Activated CD4-positive, CD25-positive, alpha-beta regulatory T cell treated with anti-CD3 and anti-CD28 coated beads, Interleukin-2, amount 50 U/mL, for 24 hours (primary cell): Measurements from ENCODE around the gene SLC25A53.
A peak's percentile ranks its signal among the peaks of the same experiment; 100 is the strongest.
"Not testable (repeated sequence)": the region's sequence is repeated elsewhere in the genome, so short reads cannot be mapped to it uniquely, and the experiment has no call there.

Source experiments
- ATAC-seq, 2 donors: fragments of 150-1000 bp; cut with Tn5 transposase; one replicate each; pipeline ENCODE4 v1.10.0; 2021; ENCODE audit warnings: mild to moderate bottlenecking in 1 of 2, moderate library complexity in 1 of 2

Gene SLC25A53

GRCh38 chrX:104130808-104131207, 26.0 kb downstream of the SLC25A53 start:
- ATAC-seq: no peak

GRCh38 chrX:104126856-104127255, 30.0 kb downstream of the SLC25A53 start:
- no peak for ATAC-seq

GRCh38 chrX:104122829-104123228, 34.0 kb downstream of the SLC25A53 start:
- peak; percentile 56 to 64 for ATAC-seq

GRCh38 chrX:104118765-104119164, 38.0 kb downstream of the SLC25A53 start:
- ATAC-seq: no peak

GRCh38 chrX:104117759-104118158, 39.0 kb downstream of the SLC25A53 start:
- ATAC-seq: no peak

GRCh38 chrX:104113222-104113965, 43.4 kb downstream of the SLC25A53 start:
- peak; percentile 56 to 67 for ATAC-seq

- peak; percentile 56 to 64 for ATAC-seq
Observed at GRCh38 chrX:104112326-104112951, 44.4 kb downstream of the SLC25A53 start, which contains the start of gene ZCCHC18. ZCCHC18 (plus strand) TSS chrX:104112523; CDS start chrX:104114112, 1,589 bp downstream.

- peak; percentile 21 to 26 for ATAC-seq
Observed at GRCh38 chrX:104110491-104111240, 46.1 kb downstream of the SLC25A53 start.

GRCh38 chrX:104108955-104109354, 47.9 kb downstream of the SLC25A53 start:
- ATAC-seq: no peak

GRCh38 chrX:104105330-104106262, 51.2 kb downstream of the SLC25A53 start:
- ATAC-seq: no peak

- ATAC-seq: no peak
Observed at GRCh38 chrX:104104676-104105075, 52.1 kb downstream of the SLC25A53 start.

GRCh38 chrX:104098919-104099318, 57.9 kb downstream of the SLC25A53 start:
- ATAC-seq: no peak

- no peak for ATAC-seq
Observed at GRCh38 chrX:104098151-104098808, 58.5 kb downstream of the SLC25A53 start.

- no peak for ATAC-seq
Observed at GRCh38 chrX:104085919-104086318, 70.9 kb downstream of the SLC25A53 start.

GRCh38 chrX:104085477-104085876, 71.3 kb downstream of the SLC25A53 start:
- no peak for ATAC-seq

GRCh38 chrX:104084534-104085277, 72.1 kb downstream of the SLC25A53 start:
- ATAC-seq: no peak

- no peak for ATAC-seq
Observed at GRCh38 chrX:104084063-104084462, 72.7 kb downstream of the SLC25A53 start.

GRCh38 chrX:104077854-104078253, 79.0 kb downstream of the SLC25A53 start:
- not testable (repeated sequence) for ATAC-seq

GRCh38 chrX:104075778-104076445, 80.9 kb downstream of the SLC25A53 start, which contains the start of gene TMSB15C:
TMSB15C (minus strand) TSS chrX:104076236.
- ATAC-seq: peak; percentile 99

- ATAC-seq: not testable (repeated sequence)
Observed at GRCh38 chrX:104062636-104063035, 94.2 kb downstream of the SLC25A53 start.
